OCI-LY7 (cell line): ENCODE measurements around the gene MAPK8IP1. TPM values are rescaled to one million over a fixed set of nuclear protein-coding genes. Genes with fewer than 3 reads are reported as not detected.

Source experiments
- BruUV-seq: library from RNA; stranded (reverse); fragments of 400-500 nt; replicated peaks from 2 replicates; lab custom pipeline; 2021; lab: Mats Ljungman, UMichigan
- CTCF ChIA-PET: fragments of 300-600 bp; sonication (Branson Sonifier 250); formaldehyde crosslinking; loops from one replicate; lab custom pipeline; 2022; ENCODE audit warnings: antibody characterized with exemption; ENCODE audit not compliant: unreplicated experiment; lab: Charles Lee
- POLR2A ChIA-PET: fragments of 300-600 bp; sonication (Branson Sonifier 250); formaldehyde crosslinking; loops from one replicate; lab custom pipeline; 2022; ENCODE audit warnings: antibody characterized with exemption; lab: Charles Lee
- DNase-seq: peaks from one replicate; pipeline ENCODE4 v3.0.0-alpha.2; 2015; ENCODE audit warnings: low spot score
- H2AFZ ChIP-seq: fragments of 200-600 bp; sonication (generic), shearing (Covaris generic); 2 replicates; pipeline ENCODE4 v1.6.1; 2014; ENCODE audit warnings: mild to moderate bottlenecking, antibody characterized with exemption, low read length, moderate library complexity
- H3K27ac ChIP-seq: fragments of 200-600 bp; sonication (generic); 2 replicates; pipeline ENCODE4 v1.5.1; 2014; ENCODE audit warnings: mixed run types, low read depth, mild to moderate bottlenecking, moderate library complexity, low read length, inconsistent platforms; ENCODE audit not compliant: poor library complexity, severe bottlenecking
- H3K36me3 ChIP-seq: fragments of 200-600 bp; sonication (generic); 2 replicates; pipeline ENCODE4 v1.6.1; 2014; ENCODE audit warnings: mild to moderate bottlenecking, antibody characterized with exemption, low read length, moderate library complexity, mixed read lengths; ENCODE audit not compliant: insufficient read depth
- H3K4me1 ChIP-seq: fragments of 200-600 bp; sonication (generic); 2 replicates; pipeline ENCODE4 v1.5.1; 2014; ENCODE audit warnings: mild to moderate bottlenecking, low read length; ENCODE audit not compliant: insufficient read depth, poor library complexity, severe bottlenecking
- H3K4me2 ChIP-seq: fragments of 200-600 bp; sonication (generic); 2 replicates; pipeline ENCODE4 v1.6.1; 2014; ENCODE audit warnings: mild to moderate bottlenecking, low read length
- H3K4me3 ChIP-seq: fragments of 200-600 bp; sonication (generic); 2 replicates; pipeline ENCODE4 v1.5.1; 2014; ENCODE audit warnings: mild to moderate bottlenecking, low read depth, low read length; ENCODE audit not compliant: poor library complexity, severe bottlenecking
- H3K79me2 ChIP-seq: fragments of 200-600 bp; sonication (generic); 2 replicates; pipeline ENCODE4 v1.6.1; 2016; ENCODE audit warnings: low read depth, mild to moderate bottlenecking, low read length, moderate library complexity, mixed read lengths; ENCODE audit not compliant: insufficient read depth
- H3K9me2 ChIP-seq: fragments of 200-600 bp; sonication (generic); 2 replicates; pipeline ENCODE4 v1.6.1; 2016; ENCODE audit warnings: mild to moderate bottlenecking, low read length, mixed read lengths; ENCODE audit not compliant: insufficient read depth
- H3K9me3 ChIP-seq: fragments of 200-600 bp; sonication (generic); 2 replicates; pipeline ENCODE4 v1.6.1; 2014; ENCODE audit warnings: mild to moderate bottlenecking, mixed run types, low read length, mixed read lengths
- H4K20me1 ChIP-seq: fragments of 200-600 bp; sonication (generic); 2 replicates; pipeline ENCODE4 v1.6.1; 2014; ENCODE audit warnings: mild to moderate bottlenecking, antibody characterized with exemption, low read length, moderate library complexity, mixed read lengths; ENCODE audit not compliant: insufficient read depth
- EZH2phosphoT487 ChIP-seq: fragments of 200-600 bp; sonication (generic); IDR thresholded peaks from 2 replicates; pipeline ENCODE4 v1.6.1; 2018; ENCODE audit warnings: low read depth, borderline replicate concordance, mild to moderate bottlenecking, mixed run types, antibody characterized with exemption, low read length, moderate library complexity, mixed read lengths
- intact Hi-C: fragments of 100-400 bp; cut with micrococcal nuclease; formaldehyde crosslinking; loops from one replicate; pipeline ENCODE4 v1.10.0; 2022; ENCODE audit not compliant: unreplicated experiment
- total RNA-seq, 2 experiments: library from RNA; depleted of rRNA in 1 of 2; stranded (reverse); fragments of >200 nt in 1 of 2; shearing (Covaris generic) in 1 of 2; gene quantifications; 2 replicates each; pipeline ENCODE4 v1.2.3, GENCODE V29; 2014 to 2022
- TF ChIP-seq, protein P1 (sequence below): fragments of 200-600 bp; sonication (generic); conservative IDR thresholded peaks from 2 replicates; pipeline ENCODE4 v1.5.1; 2014; ENCODE audit warnings: mild to moderate bottlenecking, antibody characterized with exemption, low read length, moderate library complexity, mixed read lengths

The MAPK8IP1 gene
- total RNA-seq, 2 experiments from 2014 or later: 2.2 TPM

DNA sequence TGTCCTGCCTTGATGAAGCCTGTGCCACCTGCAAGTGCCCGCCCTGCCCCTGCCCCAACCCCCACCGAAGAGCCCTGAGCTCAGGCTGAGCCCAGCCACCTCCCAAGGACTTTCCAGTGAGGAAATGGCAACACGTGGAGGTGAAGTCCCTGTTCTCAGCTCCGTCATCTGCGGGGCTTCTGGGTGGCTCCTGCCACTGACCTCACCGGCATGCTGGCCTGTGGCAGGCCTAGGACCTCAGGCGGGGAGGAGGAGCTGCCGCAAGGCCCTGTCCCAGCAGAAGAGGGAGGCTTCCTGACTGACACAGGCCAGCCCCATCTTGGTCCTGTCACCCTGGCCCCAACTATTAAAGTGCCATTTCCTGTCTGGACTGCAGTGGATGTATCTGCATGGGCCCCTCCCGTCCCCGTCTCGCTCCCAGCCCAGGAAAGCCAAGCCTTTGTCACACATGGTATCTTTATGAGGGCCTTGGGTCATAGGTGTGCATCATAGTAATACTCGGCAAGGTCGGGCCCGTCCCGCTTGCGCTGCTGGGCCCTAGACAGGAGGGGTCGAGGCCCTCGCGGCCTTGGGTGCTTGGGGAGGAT, 20.7 kb downstream of the MAPK8IP1 start:
- Histone ChIP-seq H3K4me1 (no peaks in the 10 kb centered on the region), H3K4me2 (no peak overlapping the region), H3K36me3 (peaks cover 16% of the 10 kb centered on the region), H3K9me3 (no peaks in the 10 kb centered on the region), H4K20me1 (no peaks in the 10 kb centered on the region), H3K9me2 (no peaks in the 10 kb centered on the region), H3K27ac (no peak overlapping the region), H3K4me3 (no peak overlapping the region), H2AFZ (no peak overlapping the region), H3K79me2 (no peaks in the 10 kb centered on the region)
- POLR2A ChIA-PET: no interaction called here
- intact Hi-C loops: no loop called here
- TF ChIP-seq EZH2phosphoT487: no peak
- TF ChIP-seq, protein P1, sequence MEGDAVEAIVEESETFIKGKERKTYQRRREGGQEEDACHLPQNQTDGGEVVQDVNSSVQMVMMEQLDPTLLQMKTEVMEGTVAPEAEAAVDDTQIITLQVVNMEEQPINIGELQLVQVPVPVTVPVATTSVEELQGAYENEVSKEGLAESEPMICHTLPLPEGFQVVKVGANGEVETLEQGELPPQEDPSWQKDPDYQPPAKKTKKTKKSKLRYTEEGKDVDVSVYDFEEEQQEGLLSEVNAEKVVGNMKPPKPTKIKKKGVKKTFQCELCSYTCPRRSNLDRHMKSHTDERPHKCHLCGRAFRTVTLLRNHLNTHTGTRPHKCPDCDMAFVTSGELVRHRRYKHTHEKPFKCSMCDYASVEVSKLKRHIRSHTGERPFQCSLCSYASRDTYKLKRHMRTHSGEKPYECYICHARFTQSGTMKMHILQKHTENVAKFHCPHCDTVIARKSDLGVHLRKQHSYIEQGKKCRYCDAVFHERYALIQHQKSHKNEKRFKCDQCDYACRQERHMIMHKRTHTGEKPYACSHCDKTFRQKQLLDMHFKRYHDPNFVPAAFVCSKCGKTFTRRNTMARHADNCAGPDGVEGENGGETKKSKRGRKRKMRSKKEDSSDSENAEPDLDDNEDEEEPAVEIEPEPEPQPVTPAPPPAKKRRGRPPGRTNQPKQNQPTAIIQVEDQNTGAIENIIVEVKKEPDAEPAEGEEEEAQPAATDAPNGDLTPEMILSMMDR: no peak
- no TSS peak for BruUV-seq
- no peak for DNase-seq
- CTCF ChIA-PET: interaction anchor here (0.7 kb wide), 1 partner anchor 160 kb away, joined by 3 read pairs; no protein-coding TSS in a partner anchor

DNA sequence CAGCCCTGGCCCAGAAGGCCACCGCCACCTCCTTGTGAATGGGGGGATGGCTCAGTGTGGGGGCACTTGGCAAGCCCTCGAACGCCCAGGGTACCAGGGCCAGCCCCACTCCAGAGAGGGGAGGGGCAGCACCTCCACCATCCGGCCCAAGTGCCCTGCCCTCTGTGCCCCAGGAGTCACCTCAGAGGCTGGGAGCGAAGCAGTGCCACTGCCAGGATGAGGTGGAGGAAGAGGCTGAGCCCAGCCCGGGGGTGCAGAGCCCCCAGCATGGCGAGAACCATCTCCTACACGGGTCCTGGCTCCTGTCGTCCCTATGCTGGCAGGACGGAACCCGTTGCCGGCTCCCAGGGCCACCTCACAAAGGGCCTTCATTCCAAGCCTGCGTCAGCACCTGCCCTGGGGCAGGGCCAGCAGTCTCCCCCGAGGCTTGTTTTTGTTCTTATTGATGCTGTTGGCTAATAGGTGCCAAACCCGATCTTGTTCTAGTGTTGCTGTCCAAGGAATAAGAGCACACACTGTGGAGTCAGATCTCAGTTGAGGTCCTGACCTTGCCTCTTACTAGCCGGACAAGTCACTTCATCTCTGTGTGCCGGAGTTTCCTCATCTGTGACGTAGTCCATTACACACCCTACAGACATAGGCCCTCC, 21.6 kb downstream of the MAPK8IP1 start, which contains the start of gene FREY1:
Gene FREY1, minus strand, starts transcription at position 307 of the 647 bp plus-strand sequence. Its CDS starts 26 bp downstream, at position 281.
- intact Hi-C loops: no loop called here
- CTCF ChIA-PET: no interaction called here

More for the DNA sequence above, 21.6 kb downstream of the MAPK8IP1 start, which contains the start of gene FREY1:
- POLR2A ChIA-PET: no interaction called here
- H3K79me2 ChIP-seq: no peaks in the 10 kb centered on the region
- TF ChIP-seq, protein P1: no peak
- TF ChIP-seq EZH2phosphoT487: no peak
- H3K9me3 ChIP-seq: no peaks in the 10 kb centered on the region
- no peak within 1 kb of the TSS for H3K4me3 ChIP-seq
- H3K27ac ChIP-seq: no peak within 1 kb of the TSS
- no peaks in the 10 kb centered on the region for H3K9me2 ChIP-seq
- no TSS peak for BruUV-seq
- no peaks in the 10 kb centered on the region for H4K20me1 ChIP-seq
- no peaks in the 10 kb centered on the region for H3K4me1 ChIP-seq
- H2AFZ ChIP-seq: no peak within 1 kb of the TSS
- H3K36me3 ChIP-seq: peaks cover 25% of the 10 kb centered on the region
- no peak for DNase-seq
- H3K4me2 ChIP-seq: no peak within 1 kb of the TSS
